Measurements from ENCODE around the gene FAM234A. TPM values are rescaled to one million over a fixed set of nuclear protein-coding genes. Genes with fewer than 3 reads are reported as not detected.
"Not testable (repeated sequence)": the region's sequence is repeated elsewhere in the genome, so short reads cannot be mapped to it uniquely, and the experiment has no call there.

Gene FAM234A
- total RNA-seq = 162 and 222 TPM in 2 replicates
- polyA plus RNA-seq (2012) = 105 TPM

GRCh38 chr16:234468-235305 is at the start of gene FAM234A:
FAM234A (plus strand) TSS chr16:234821; CDS start chr16:254414, 19,593 bp downstream.
- peak; percentile 92 for DNase-seq (ENCODE audit: low read depth)

GRCh38 chr16:185213-185612 is 49.4 kb upstream of the FAM234A start:
- no peak for DNase-seq (ENCODE audit: low read depth)

GRCh38 chr16:185691-186090 is 48.9 kb upstream of the FAM234A start:
- DNase-seq (ENCODE audit: low read depth) = no peak

- no peak for DNase-seq (ENCODE audit: low read depth)
Observed at GRCh38 chr16:187330-187729, 47.3 kb upstream of the FAM234A start.

- DNase-seq (ENCODE audit: low read depth) = no peak
Observed at GRCh38 chr16:188674-189073, 45.9 kb upstream of the FAM234A start.

- no peak for DNase-seq (ENCODE audit: low read depth)
Observed at GRCh38 chr16:189604-190186, 44.9 kb upstream of the FAM234A start.

- no peak for DNase-seq (ENCODE audit: low read depth)
Observed at GRCh38 chr16:191831-192230, 42.8 kb upstream of the FAM234A start.

GRCh38 chr16:192686-193085 is 41.9 kb upstream of the FAM234A start:
- DNase-seq (ENCODE audit: low read depth) = no peak

- DNase-seq (ENCODE audit: low read depth) = no peak
Observed at GRCh38 chr16:193441-193840, 41.2 kb upstream of the FAM234A start.

GRCh38 chr16:194516-194915 is 40.1 kb upstream of the FAM234A start:
- no peak for DNase-seq (ENCODE audit: low read depth)

- no peak for DNase-seq (ENCODE audit: low read depth)
Observed at GRCh38 chr16:200388-200787, 34.2 kb upstream of the FAM234A start.

GRCh38 chr16:203246-203645 is 31.4 kb upstream of the FAM234A start:
- DNase-seq (ENCODE audit: low read depth) = peak; percentile 12

- DNase-seq (ENCODE audit: low read depth) = not testable (repeated sequence)
Observed at GRCh38 chr16:204046-204445, 30.6 kb upstream of the FAM234A start.

GRCh38 chr16:209359-209758 is 25.3 kb upstream of the FAM234A start:
- not testable (repeated sequence) for DNase-seq (ENCODE audit: low read depth)

- not testable (repeated sequence) for DNase-seq (ENCODE audit: low read depth)
Observed at GRCh38 chr16:211631-212180, 22.9 kb upstream of the FAM234A start.

- no peak for DNase-seq (ENCODE audit: low read depth)
Observed at GRCh38 chr16:212999-213398, 21.6 kb upstream of the FAM234A start.

- DNase-seq (ENCODE audit: low read depth) = no peak
Observed at GRCh38 chr16:220021-220420, 14.6 kb upstream of the FAM234A start.

- no peak for DNase-seq (ENCODE audit: low read depth)
Observed at GRCh38 chr16:228151-228851, 6.3 kb upstream of the FAM234A start.

- peak; percentile 92 for DNase-seq (ENCODE audit: low read depth)
Observed at GRCh38 chr16:228852-229730, 5.5 kb upstream of the FAM234A start, which contains the start of gene LUC7L. LUC7L (minus strand) TSS chr16:229449; CDS start chr16:229339, 110 bp downstream.

- no peak for DNase-seq (ENCODE audit: low read depth)
Observed at GRCh38 chr16:229731-230281, 4.8 kb upstream of the FAM234A start.
